ENCODE results near the gene DAB1. TPM values are rescaled to one million over a fixed set of nuclear protein-coding genes. Genes with fewer than 3 reads are reported as not detected.

Gene DAB1
- total and polyA plus RNA-seq, 8 donors, result 0.04 to 1.4 (median 0.39) TPM

- H3K4me3 ChIP-seq, result no peak overlapping the region
- no peak for DNase-seq
- H3K27ac ChIP-seq, result no peak overlapping the region
- no peaks in the 10 kb centered on the region for H3K36me3 ChIP-seq
- H3K9me3 ChIP-seq, result no peaks in the 10 kb centered on the region
- 68 to 78% methylated on average over 5 of the region's 5 CpGs for WGBS, 2 donors
- ATAC-seq, result no peak
- H3K4me1 ChIP-seq, result peaks cover 0 to 3% (median under 1%) of the 10 kb centered on the region in 3 donors
- FAIRE-seq, result no peak
- no peak for TF ChIP-seq CTCF (IDR thresholded peaks at IDR 0.05)
- intact Hi-C loops (cut with DNase I), result loop anchor here in 2 of 3 donors (5.0 kb wide), 1 partner anchor 142 kb away; no protein-coding TSS in a partner anchor
- H3K27me3 ChIP-seq, result no peaks in the 10 kb centered on the region
Observed at GRCh38 chr1:56973923-56974742, 449.7 kb downstream of the DAB1 start.

GRCh38 chr1:56972976-56973375 lies 450.9 kb downstream of the DAB1 start:
- Histone ChIP-seq H3K4me1 (peaks cover 0 to 2% (median 0%) of the 10 kb centered on the region in 3 donors), H3K36me3 (no peaks in the 10 kb centered on the region), H3K27me3 (no peaks in the 10 kb centered on the region), H3K9me3 (no peaks in the 10 kb centered on the region), H3K27ac (no peak overlapping the region), H3K4me3 (no peak overlapping the region)
- no peak for FAIRE-seq
- DNase-seq, result no peak
- no peak for TF ChIP-seq CTCF (IDR thresholded peaks at IDR 0.05)
- no peak for ATAC-seq
- intact Hi-C loops (cut with DNase I), result loop anchor here in 2 of 3 donors (5.0 kb wide), 1 partner anchor 141 kb away; no protein-coding TSS in a partner anchor
- WGBS, 2 donors, result 49 to 70% methylated on average over 1 of the region's 1 CpG

GRCh38 chr1:56970280-56970679 lies 453.6 kb downstream of the DAB1 start:
- intact Hi-C loops (cut with DNase I), result loop anchor here in 2 of 3 donors (5.0 kb wide), 1 partner anchor 138 kb away; no protein-coding TSS in a partner anchor

GRCh38 chr1:56968878-56969495 lies 454.9 kb downstream of the DAB1 start:
- Histone ChIP-seq H3K9me3 (no peaks in the 10 kb centered on the region), H3K4me1 (peaks cover 0 to 10% (median 0%) of the 10 kb centered on the region in 3 donors), H3K27ac (no peak overlapping the region), H3K36me3 (no peaks in the 10 kb centered on the region), H3K27me3 (no peaks in the 10 kb centered on the region), H3K4me3 (no peak overlapping the region)
- 61 to 76% methylated on average over 2 of the region's 2 CpGs for WGBS, 2 donors
- ATAC-seq, result no peak
- DNase-seq, result no peak
- no peak for TF ChIP-seq CTCF (IDR thresholded peaks at IDR 0.05)
- FAIRE-seq, result no peak
- intact Hi-C loops (cut with DNase I), result no loop called here

More at GRCh38 chr1:56970280-56970679, 453.6 kb downstream of the DAB1 start:
- TF ChIP-seq CTCF (IDR thresholded peaks at IDR 0.05), result no peak
- H3K9me3 ChIP-seq, result no peaks in the 10 kb centered on the region
- H3K4me1 ChIP-seq, result peaks cover 0 to 10% (median 0%) of the 10 kb centered on the region in 3 donors
- ATAC-seq, result no peak
- no peaks in the 10 kb centered on the region for H3K36me3 ChIP-seq
- H3K4me3 ChIP-seq, result no peak overlapping the region
- H3K27ac ChIP-seq, result no peak overlapping the region
- H3K27me3 ChIP-seq, result no peaks in the 10 kb centered on the region
- DNase-seq, result no peak
- 92 to 97% methylated on average over 1 of the region's 1 CpG for WGBS, 2 donors
- FAIRE-seq, result no peak

Measured in pancreas (tissue), 10 donors.